ENCODE results near the gene FOXE1. TPM values are rescaled to one million over a fixed set of nuclear protein-coding genes. Genes with fewer than 3 reads are reported as not detected.

Gene FOXE1
- total RNA-seq, 2 donors from 2014 or later, result not detected

- Histone ChIP-seq H3K4me3 (no peak overlapping the region), H3K9me3 (no peaks in the 10 kb centered on the region), H3K27me3 (peaks cover 4 to 26% of the 10 kb centered on the region in 2 donors), H3K36me3 (replicated peaks in 1 of 2; ENCODE audit: insufficient read depth in 1 of 2, low read depth in 2 of 2) (no peaks in the 10 kb centered on the region), H3K27ac (no peak overlapping the region), H3K4me1 (peaks cover 6% of the 10 kb centered on the region)
- TF ChIP-seq, protein P1, sequence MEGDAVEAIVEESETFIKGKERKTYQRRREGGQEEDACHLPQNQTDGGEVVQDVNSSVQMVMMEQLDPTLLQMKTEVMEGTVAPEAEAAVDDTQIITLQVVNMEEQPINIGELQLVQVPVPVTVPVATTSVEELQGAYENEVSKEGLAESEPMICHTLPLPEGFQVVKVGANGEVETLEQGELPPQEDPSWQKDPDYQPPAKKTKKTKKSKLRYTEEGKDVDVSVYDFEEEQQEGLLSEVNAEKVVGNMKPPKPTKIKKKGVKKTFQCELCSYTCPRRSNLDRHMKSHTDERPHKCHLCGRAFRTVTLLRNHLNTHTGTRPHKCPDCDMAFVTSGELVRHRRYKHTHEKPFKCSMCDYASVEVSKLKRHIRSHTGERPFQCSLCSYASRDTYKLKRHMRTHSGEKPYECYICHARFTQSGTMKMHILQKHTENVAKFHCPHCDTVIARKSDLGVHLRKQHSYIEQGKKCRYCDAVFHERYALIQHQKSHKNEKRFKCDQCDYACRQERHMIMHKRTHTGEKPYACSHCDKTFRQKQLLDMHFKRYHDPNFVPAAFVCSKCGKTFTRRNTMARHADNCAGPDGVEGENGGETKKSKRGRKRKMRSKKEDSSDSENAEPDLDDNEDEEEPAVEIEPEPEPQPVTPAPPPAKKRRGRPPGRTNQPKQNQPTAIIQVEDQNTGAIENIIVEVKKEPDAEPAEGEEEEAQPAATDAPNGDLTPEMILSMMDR (IDR thresholded peaks at IDR 0.05), result no peak
- no peak for TF ChIP-seq POLR2A (IDR thresholded peaks at IDR 0.05)
- DNase-seq, result no peak
- no peak for ATAC-seq
- 63 to 80% methylated on average over 2 of the region's 2 CpGs for WGBS, 2 donors
- intact Hi-C loops (cut with DNase I), result no loop called here
Measured at GRCh38 chr9:97859346-97859745, 6.3 kb downstream of the FOXE1 start.

GRCh38 chr9:97860451-97861147 lies 7.6 kb downstream of the FOXE1 start:
- no peak overlapping the region for H3K27ac ChIP-seq
- no peak for TF ChIP-seq POLR2A (IDR thresholded peaks at IDR 0.05)
- TF ChIP-seq, protein P1 (IDR thresholded peaks at IDR 0.05), result no peak
- peaks cover 0 to 4% (median 0%) of the 10 kb centered on the region in 3 donors for H3K9me3 ChIP-seq
- ATAC-seq (no peak), DNase-seq (no peak)
- 64% methylated on average over 9 to 10 of the region's 10 CpGs for WGBS, 2 donors
- H3K4me1 ChIP-seq, result peaks cover 6% of the 10 kb centered on the region
- no peaks in the 10 kb centered on the region for H3K36me3 ChIP-seq (replicated peaks in 1 of 2; ENCODE audit: insufficient read depth in 1 of 2, low read depth in 2 of 2)
- H3K27me3 ChIP-seq, result peaks cover 0 to 14% of the 10 kb centered on the region in 2 donors
- intact Hi-C loops (cut with DNase I), result no loop called here
- no peak overlapping the region for H3K4me3 ChIP-seq

GRCh38 chr9:97861148-97861475 lies 8.1 kb downstream of the FOXE1 start:
- Histone ChIP-seq H3K27me3 (peaks cover 0 to 9% of the 10 kb centered on the region in 2 donors), H3K4me1 (peaks cover 6% of the 10 kb centered on the region), H3K4me3 (no peak overlapping the region), H3K9me3 (peaks cover 0 to 6% (median 0%) of the 10 kb centered on the region in 3 donors), H3K36me3 (replicated peaks in 1 of 2; ENCODE audit: insufficient read depth in 1 of 2, low read depth in 2 of 2) (no peaks in the 10 kb centered on the region), H3K27ac (no peak overlapping the region)
- ATAC-seq (no peak), DNase-seq (no peak)
- intact Hi-C loops (cut with DNase I), result no loop called here
- TF ChIP-seq, protein P1 (IDR thresholded peaks at IDR 0.05), result no peak
- no peak for TF ChIP-seq POLR2A (IDR thresholded peaks at IDR 0.05)
- 87 to 88% methylated on average over 5 of the region's 5 CpGs for WGBS, 2 donors

GRCh38 chr9:97863314-97863713 lies 10.3 kb downstream of the FOXE1 start:
- ATAC-seq (no peak), DNase-seq (no peak)
- Histone ChIP-seq H3K27ac (no peak overlapping the region), H3K4me1 (no peaks in the 10 kb centered on the region), H3K4me3 (no peak overlapping the region), H3K36me3 (replicated peaks in 1 of 2; ENCODE audit: insufficient read depth in 1 of 2, low read depth in 2 of 2) (no peaks in the 10 kb centered on the region), H3K9me3 (peaks cover 0 to 13% (median 0%) of the 10 kb centered on the region in 3 donors), H3K27me3 (no peaks in the 10 kb centered on the region)
- whole genome bisulfite sequencing, 2 donors, result 84 to 87% methylated on average over 7 of the region's 7 CpGs
- intact Hi-C loops (cut with DNase I), result no loop called here
- TF ChIP-seq, protein P1 (IDR thresholded peaks at IDR 0.05), result no peak
- TF ChIP-seq POLR2A (IDR thresholded peaks at IDR 0.05), result no peak

DNA sequence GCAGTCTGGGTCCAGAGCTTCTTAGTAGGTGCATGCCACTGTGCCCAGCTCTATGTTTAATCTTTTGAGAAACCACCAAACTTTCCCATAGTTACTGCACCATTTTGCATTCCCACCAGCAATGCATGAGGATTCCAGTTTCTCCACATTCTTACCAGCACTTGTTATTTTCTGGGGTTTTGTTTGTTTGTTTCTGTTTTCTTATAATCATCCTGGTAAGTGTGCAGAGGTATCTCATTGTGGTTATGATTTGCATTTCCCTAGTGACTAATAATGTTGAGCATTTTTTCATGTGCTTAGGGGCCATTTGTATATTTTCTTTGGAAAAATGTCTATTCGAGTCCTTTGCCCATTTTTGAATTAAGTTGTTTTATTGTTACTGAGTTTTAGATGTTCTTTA lies 11.4 kb downstream of the FOXE1 start:
- Histone ChIP-seq H3K27ac (no peak overlapping the region), H3K4me1 (no peaks in the 10 kb centered on the region), H3K9me3 (peaks cover 0 to 13% (median 0%) of the 10 kb centered on the region in 3 donors), H3K27me3 (no peaks in the 10 kb centered on the region), H3K4me3 (no peak overlapping the region), H3K36me3 (replicated peaks in 1 of 2; ENCODE audit: insufficient read depth in 1 of 2, low read depth in 2 of 2) (no peaks in the 10 kb centered on the region)
- DNase-seq (no peak), ATAC-seq (no peak)
- TF ChIP-seq POLR2A (IDR thresholded peaks at IDR 0.05), result no peak
- TF ChIP-seq, protein P1 (IDR thresholded peaks at IDR 0.05), result no peak
- intact Hi-C loops (cut with DNase I), result no loop called here
- 47 to 55% methylated on average over 1 of the region's 1 CpG for WGBS, 2 donors

All from body of pancreas (tissue), 4 donors.